Posterior vena cava (tissue), 2 donors: ENCODE data around the gene EEF2KMT. TPM values are rescaled to one million over a fixed set of nuclear protein-coding genes. Genes with fewer than 3 reads are reported as not detected.

Source experiments
- DNase-seq: peaks from one replicate; pipeline ENCODE4 v3.0.0-alpha.2; 2020; ENCODE audit warnings: low spot score
- intact Hi-C, 2 donors: fragments of 100-400 bp; cut with DNase I; formaldehyde crosslinking; loops; one replicate each; pipeline versions ENCODE4 v1.14.1 to v1.14.2; 2022 to 2023
- total RNA-seq, 2 donors: library from RNA; stranded (reverse); fragmentation: NEBNext Ultra II Directional; extraction: Animal tissue kit (Norgen Biotek cat#: 25700); gene quantifications; one replicate each; pipeline ENCODE4 v1.2.1, GENCODE V29; 2021
- donor health status: DM: yes; HTN: yes; CAD: no.
- donor health status: DM: yes; HTN: yes; CAD: no.

EEF2KMT gene
- total RNA-seq, 2 donors from 2014 or later = 8.8 to 9.6 TPM

- DNase-seq = no peak
- intact Hi-C loops = no loop called here
These were observed 24.3 kb downstream of the EEF2KMT start for GRCh38 chr16:5073279-5073629.

- peak; percentile 30 for DNase-seq
- intact Hi-C loops = no loop called here
These were observed 25.0 kb downstream of the EEF2KMT start for GRCh38 chr16:5072334-5073278.

GRCh38 chr16:5071681-5072333, 25.8 kb downstream of the EEF2KMT start, which contains the start of gene ALG1:
Gene ALG1 (plus strand): TSS chr16:5071843. CDS start chr16:5071850, 7 bp downstream.
- DNase-seq = peak; percentile 98
- intact Hi-C loops = no loop called here

- DNase-seq = no peak
- intact Hi-C loops = no loop called here
These were observed 26.3 kb downstream of the EEF2KMT start for GRCh38 chr16:5071341-5071680.

GRCh38 chr16:5070431-5071186, 27.0 kb downstream of the EEF2KMT start:
- DNase-seq = peak; percentile 38
- intact Hi-C loops = no loop called here

GRCh38 chr16:5069854-5070253, 27.7 kb downstream of the EEF2KMT start:
- peak; percentile 36 for DNase-seq
- intact Hi-C loops = loop anchor here in 1 of 2 donors (5.0 kb wide), 1 partner anchor 93 kb away; no protein-coding TSS in a partner anchor

- DNase-seq = peak; percentile 57
- intact Hi-C loops = loop anchor here in 1 of 2 donors (5.0 kb wide), 1 partner anchor 92 kb away; no protein-coding TSS in a partner anchor
These were observed 28.5 kb downstream of the EEF2KMT start for GRCh38 chr16:5069048-5069447.

GRCh38 chr16:5066511-5066910, 31.1 kb downstream of the EEF2KMT start:
- peak; percentile 58 for DNase-seq
- intact Hi-C loops = loop anchor here in 1 of 2 donors (5.0 kb wide), 1 partner anchor 89 kb away; no protein-coding TSS in a partner anchor

GRCh38 chr16:5065813-5066212, 31.8 kb downstream of the EEF2KMT start, which contains the start of gene C16orf89:
Gene C16orf89 (minus strand): TSS chr16:5065956. CDS start chr16:5065908, 48 bp downstream.
- intact Hi-C loops = loop anchor here in 1 of 2 donors (5.0 kb wide), 1 partner anchor 89 kb away; no protein-coding TSS in a partner anchor

GRCh38 chr16:5065326-5065725, 32.3 kb downstream of the EEF2KMT start:
- intact Hi-C loops = loop anchor here in 1 of 2 donors (5.0 kb wide), 1 partner anchor 88 kb away; no protein-coding TSS in a partner anchor
- DNase-seq = peak; percentile 70

More at GRCh38 chr16:5065813-5066212, 31.8 kb downstream of the EEF2KMT start, which contains the start of gene C16orf89:
- peak; percentile 83 for DNase-seq

- intact Hi-C loops = loop anchor here in 1 of 2 donors (5.0 kb wide), 1 partner anchor 88 kb away; no protein-coding TSS in a partner anchor
These were observed 32.7 kb downstream of the EEF2KMT start for GRCh38 chr16:5064915-5065314.

GRCh38 chr16:5062790-5063765, 34.5 kb downstream of the EEF2KMT start:
- DNase-seq = peak; percentile 58
- intact Hi-C loops = no loop called here

More at GRCh38 chr16:5064915-5065314, 32.7 kb downstream of the EEF2KMT start:
- DNase-seq = peak; percentile 76

GRCh38 chr16:5062051-5062450, 35.5 kb downstream of the EEF2KMT start:
- no peak for DNase-seq
- intact Hi-C loops = no loop called here

GRCh38 chr16:5060073-5060641, 37.4 kb downstream of the EEF2KMT start:
- DNase-seq = peak; percentile 47
- intact Hi-C loops = no loop called here

- intact Hi-C loops = no loop called here
- DNase-seq = peak; percentile 36
These were observed 38.1 kb downstream of the EEF2KMT start for GRCh38 chr16:5059386-5060072.

GRCh38 chr16:5058476-5058875, 39.1 kb downstream of the EEF2KMT start:
- intact Hi-C loops = no loop called here
- peak; percentile 67 for DNase-seq

GRCh38 chr16:5056352-5056751, 41.2 kb downstream of the EEF2KMT start:
- peak; percentile 72 for DNase-seq
- intact Hi-C loops = no loop called here
